ENCODE data around the gene SSC5D.

SSC5D gene

GRCh38 chr19:55483706-55484592 lies 4.3 kb upstream of the SSC5D start:
- TF ChIP-seq, protein P1, sequence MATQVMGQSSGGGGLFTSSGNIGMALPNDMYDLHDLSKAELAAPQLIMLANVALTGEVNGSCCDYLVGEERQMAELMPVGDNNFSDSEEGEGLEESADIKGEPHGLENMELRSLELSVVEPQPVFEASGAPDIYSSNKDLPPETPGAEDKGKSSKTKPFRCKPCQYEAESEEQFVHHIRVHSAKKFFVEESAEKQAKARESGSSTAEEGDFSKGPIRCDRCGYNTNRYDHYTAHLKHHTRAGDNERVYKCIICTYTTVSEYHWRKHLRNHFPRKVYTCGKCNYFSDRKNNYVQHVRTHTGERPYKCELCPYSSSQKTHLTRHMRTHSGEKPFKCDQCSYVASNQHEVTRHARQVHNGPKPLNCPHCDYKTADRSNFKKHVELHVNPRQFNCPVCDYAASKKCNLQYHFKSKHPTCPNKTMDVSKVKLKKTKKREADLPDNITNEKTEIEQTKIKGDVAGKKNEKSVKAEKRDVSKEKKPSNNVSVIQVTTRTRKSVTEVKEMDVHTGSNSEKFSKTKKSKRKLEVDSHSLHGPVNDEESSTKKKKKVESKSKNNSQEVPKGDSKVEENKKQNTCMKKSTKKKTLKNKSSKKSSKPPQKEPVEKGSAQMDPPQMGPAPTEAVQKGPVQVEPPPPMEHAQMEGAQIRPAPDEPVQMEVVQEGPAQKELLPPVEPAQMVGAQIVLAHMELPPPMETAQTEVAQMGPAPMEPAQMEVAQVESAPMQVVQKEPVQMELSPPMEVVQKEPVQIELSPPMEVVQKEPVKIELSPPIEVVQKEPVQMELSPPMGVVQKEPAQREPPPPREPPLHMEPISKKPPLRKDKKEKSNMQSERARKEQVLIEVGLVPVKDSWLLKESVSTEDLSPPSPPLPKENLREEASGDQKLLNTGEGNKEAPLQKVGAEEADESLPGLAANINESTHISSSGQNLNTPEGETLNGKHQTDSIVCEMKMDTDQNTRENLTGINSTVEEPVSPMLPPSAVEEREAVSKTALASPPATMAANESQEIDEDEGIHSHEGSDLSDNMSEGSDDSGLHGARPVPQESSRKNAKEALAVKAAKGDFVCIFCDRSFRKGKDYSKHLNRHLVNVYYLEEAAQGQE (IDR thresholded peaks at IDR 0.05; ENCODE audit: low read depth), result 0 out of 2 replicates have a peak, but pooled peaks have one; percentile 13
- TF ChIP-seq FOXM1 (IDR thresholded peaks at IDR 0.05; ENCODE audit: borderline replicate concordance, low read depth), result no peak

- peak; percentile 73; the same call in 1 of the 2 replicates for TF ChIP-seq CREB1 (IDR thresholded peaks at IDR 0.05; ENCODE audit: low read depth)
- no peak for TF ChIP-seq EGR1 (IDR thresholded peaks at IDR 0.05)
- TF ChIP-seq ZBTB7A (IDR thresholded peaks at IDR 0.05; ENCODE audit: low read depth), result peak; percentile 89
- TF ChIP-seq USF1 (IDR thresholded peaks at IDR 0.05), result no peak
- TF ChIP-seq YY1 (IDR thresholded peaks at IDR 0.05; ENCODE audit: low read depth), result no peak
- TF ChIP-seq FOXM1 (IDR thresholded peaks at IDR 0.05; ENCODE audit: borderline replicate concordance, low read depth), result no peak
- TF ChIP-seq, protein P2, sequence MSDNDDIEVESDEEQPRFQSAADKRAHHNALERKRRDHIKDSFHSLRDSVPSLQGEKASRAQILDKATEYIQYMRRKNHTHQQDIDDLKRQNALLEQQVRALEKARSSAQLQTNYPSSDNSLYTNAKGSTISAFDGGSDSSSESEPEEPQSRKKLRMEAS (IDR thresholded peaks at IDR 0.05), result no peak
- TF ChIP-seq RAD21 (IDR thresholded peaks at IDR 0.05; ENCODE audit: low read depth), result no peak
These were observed 3.4 kb upstream of the SSC5D start, which contains the start of gene NAT14 for GRCh38 chr19:55484593-55485438. Gene NAT14, plus strand, starts transcription at chr19:55485188. Its CDS starts 521 bp downstream, at chr19:55485709.

DNA sequence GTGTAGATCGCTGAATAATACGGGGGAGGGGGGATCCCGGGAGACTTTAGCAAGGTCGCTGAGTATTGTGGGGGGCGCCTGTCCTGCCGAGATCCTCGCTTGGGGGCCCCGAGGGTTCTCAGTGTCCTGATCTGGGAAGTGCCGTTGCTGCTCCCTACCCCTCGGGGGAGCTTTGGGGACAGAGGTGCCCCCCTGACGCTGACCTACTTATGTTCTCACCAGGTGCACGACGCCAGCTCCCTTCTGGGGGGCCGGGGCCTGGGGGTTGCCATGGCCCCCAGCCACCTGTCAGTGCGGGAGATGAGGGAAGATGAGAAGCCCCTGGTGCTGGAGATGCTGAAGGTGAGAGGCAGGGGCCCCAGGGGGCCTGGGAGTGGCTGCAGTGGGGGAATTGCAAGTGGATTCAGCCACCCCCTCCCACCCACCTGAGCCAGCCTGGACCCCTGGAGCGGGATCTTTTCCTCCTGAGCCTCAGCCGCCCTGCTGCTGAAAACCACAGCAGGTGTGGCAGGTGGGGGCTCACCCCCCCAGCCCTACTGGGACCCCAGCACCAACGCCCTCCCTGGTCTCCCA lies 2.7 kb upstream of the SSC5D start:
- no peak for TF ChIP-seq TEAD4 (IDR thresholded peaks at IDR 0.05)
- TF ChIP-seq, protein P2 (IDR thresholded peaks at IDR 0.05), result no peak
- TF ChIP-seq, protein P1 (IDR thresholded peaks at IDR 0.05; ENCODE audit: low read depth), result no peak
- TF ChIP-seq EGR1 (IDR thresholded peaks at IDR 0.05), result no peak
- TF ChIP-seq FOXM1 (IDR thresholded peaks at IDR 0.05; ENCODE audit: borderline replicate concordance, low read depth), result no peak
- no peak for TF ChIP-seq RAD21 (IDR thresholded peaks at IDR 0.05; ENCODE audit: low read depth)
- TF ChIP-seq NFIC (IDR thresholded peaks at IDR 0.05), result no peak
- TF ChIP-seq TCF12 (IDR thresholded peaks at IDR 0.05; ENCODE audit: low read depth), result no peak
- TF ChIP-seq CEBPB (IDR thresholded peaks at IDR 0.05), result no peak
- no peak; the same call in none of the 2 replicates for TF ChIP-seq ZBTB7A (IDR thresholded peaks at IDR 0.05; ENCODE audit: low read depth)
- no peak for TF ChIP-seq USF1 (IDR thresholded peaks at IDR 0.05)
- no peak for TF ChIP-seq TAF1 (IDR thresholded peaks at IDR 0.05; ENCODE audit: low read depth)
- TF ChIP-seq YY1 (IDR thresholded peaks at IDR 0.05; ENCODE audit: low read depth), result no peak

- TF ChIP-seq TEAD4 (IDR thresholded peaks at IDR 0.05) (no peak), EP300 (IDR thresholded peaks at IDR 0.05; ENCODE audit: borderline replicate concordance) (no peak)
These were observed 1.9 kb upstream of the SSC5D start for GRCh38 chr19:55486043-55486970.

Data from Ishikawa (cell line).